ENCODE measurements around the gene NEGR1. TPM values are rescaled to one million over a fixed set of nuclear protein-coding genes. Genes with fewer than 3 reads are reported as not detected.

Gene NEGR1
- total RNA-seq, 1 experiment from 2014 or later: 0.05 TPM

- POLR2A ChIA-PET: no interaction called here
- no peaks in the 10 kb centered on the region for H3K27me3 ChIP-seq (ENCODE audit: insufficient read depth, low read length)
- no peak for ATAC-seq
- H3K79me2 ChIP-seq (ENCODE audit: insufficient read depth, low read length): no peaks in the 10 kb centered on the region
- TF ChIP-seq SIN3A (IDR thresholded peaks at IDR 0.05; ENCODE audit: low read depth) (no peak), FOSL1 (IDR thresholded peaks at IDR 0.05; ENCODE audit: low read depth) (no peak), EGR1 (IDR thresholded peaks at IDR 0.05; ENCODE audit: low read depth) (no peak), ATF3 (IDR thresholded peaks at IDR 0.05) (no peak), EZH2 (IDR thresholded peaks at IDR 0.05) (no peak), EZH2phosphoT487 (IDR thresholded peaks at IDR 0.05; ENCODE audit: borderline replicate concordance) (no peak), MAX (IDR thresholded peaks at IDR 0.05) (no peak), CEBPB (IDR thresholded peaks at IDR 0.05; ENCODE audit: low read depth) (no peak), JUND (IDR thresholded peaks at IDR 0.05) (no peak), ZNF274 (IDR thresholded peaks at IDR 0.05; ENCODE audit: low read depth, low read length) (no peak)
- CTCF ChIA-PET: no interaction called here
- H4K20me1 ChIP-seq (ENCODE audit: insufficient read depth): no peaks in the 10 kb centered on the region
- no peaks in the 10 kb centered on the region for H3K36me3 ChIP-seq (ENCODE audit: control insufficient read depth in 1 of 2, insufficient read depth in 2 of 2, low read length in 2 of 2)
- H3K4me1 ChIP-seq (ENCODE audit: control insufficient read depth in 1 of 2, insufficient read depth in 2 of 2, low read length in 2 of 2): no peaks in the 10 kb centered on the region
- no peak overlapping the region for H2AFZ ChIP-seq (ENCODE audit: low read depth, low read length, poor library complexity, severe bottlenecking)
- H3K27ac ChIP-seq (ENCODE audit: low read depth, low read length): no peak overlapping the region
- H3K9me3 ChIP-seq (ENCODE audit: control insufficient read depth in 1 of 2, insufficient read depth in 1 of 2, low read depth in 1 of 2, low read length in 2 of 2): peaks cover 0 to 9% of the 10 kb centered on the region in 2 experiments; a peak in 2 of 4 replicates
- no TSS peak for BruUV-seq (replicated peaks)
- H3K4me2 ChIP-seq (ENCODE audit: low read length): no peak overlapping the region
- no peak overlapping the region for H3K4me3 ChIP-seq (replicated peaks in 1 of 2; ENCODE audit: low read depth in 1 of 2, low read length in 2 of 2)
- intact Hi-C loops (cut with micrococcal nuclease): no loop called here
- DNase-seq (ENCODE audit: low read depth, low spot score): no peak
- RAD21 ChIA-PET (ENCODE audit: low non-redundant PET in 1 of 2, low total read pairs in 2 of 2, uncharacterized antibody in 2 of 2, unreplicated experiment in 2 of 2): no interaction called here
- H3K9me2 ChIP-seq (ENCODE audit: insufficient read depth): no peaks in the 10 kb centered on the region
- no peak overlapping the region for H3K9ac ChIP-seq (ENCODE audit: low read length)
Observed at GRCh38 chr1:72109916-72110315, 172.4 kb downstream of the NEGR1 start.

- ChIA-PET RAD21 (ENCODE audit: low non-redundant PET in 1 of 2, low total read pairs in 2 of 2, uncharacterized antibody in 2 of 2, unreplicated experiment in 2 of 2) (no interaction called here), POLR2A (no interaction called here), CTCF (no interaction called here)
- no peak overlapping the region for H3K9ac ChIP-seq (ENCODE audit: low read length)
- H3K27ac ChIP-seq (ENCODE audit: low read depth, low read length): no peak overlapping the region
- intact Hi-C loops (cut with micrococcal nuclease): no loop called here
- H3K4me2 ChIP-seq (ENCODE audit: low read length): no peak overlapping the region
- no peaks in the 10 kb centered on the region for H3K79me2 ChIP-seq (ENCODE audit: insufficient read depth, low read length)
- BruUV-seq (replicated peaks): no TSS peak
- no peak overlapping the region for H3K4me3 ChIP-seq (replicated peaks in 1 of 2; ENCODE audit: low read depth in 1 of 2, low read length in 2 of 2)
- H3K36me3 ChIP-seq (ENCODE audit: control insufficient read depth in 1 of 2, insufficient read depth in 2 of 2, low read length in 2 of 2): no peaks in the 10 kb centered on the region
- ATAC-seq: no peak
- no peaks in the 10 kb centered on the region for H3K9me2 ChIP-seq (ENCODE audit: insufficient read depth)
- peaks cover 0 to 15% of the 10 kb centered on the region in 2 experiments; a peak in 2 of 4 replicates for H3K9me3 ChIP-seq (ENCODE audit: control insufficient read depth in 1 of 2, insufficient read depth in 1 of 2, low read depth in 1 of 2, low read length in 2 of 2)
- no peak overlapping the region for H2AFZ ChIP-seq (ENCODE audit: low read depth, low read length, poor library complexity, severe bottlenecking)
- H3K4me1 ChIP-seq (ENCODE audit: control insufficient read depth in 1 of 2, insufficient read depth in 2 of 2, low read length in 2 of 2): no peaks in the 10 kb centered on the region
- H4K20me1 ChIP-seq (ENCODE audit: insufficient read depth): no peaks in the 10 kb centered on the region
- DNase-seq (ENCODE audit: low read depth, low spot score): no peak
- no peaks in the 10 kb centered on the region for H3K27me3 ChIP-seq (ENCODE audit: insufficient read depth, low read length)
- TF ChIP-seq ZFX (IDR thresholded peaks at IDR 0.05): no peak
- TF ChIP-seq REST (IDR thresholded peaks at IDR 0.05; ENCODE audit: low read depth): no peak
- no peak for TF ChIP-seq ATF3 (IDR thresholded peaks at IDR 0.05)
- TF ChIP-seq CBX3 (IDR thresholded peaks at IDR 0.05; ENCODE audit: low read depth): no peak
- TF ChIP-seq JUND (IDR thresholded peaks at IDR 0.05): no peak
- no peak for TF ChIP-seq TCF7L2 (IDR thresholded peaks at IDR 0.05; ENCODE audit: borderline replicate concordance, extremely low read depth, insufficient read depth, insufficient read length)
- no peak for TF ChIP-seq ZNF274 (IDR thresholded peaks at IDR 0.05; ENCODE audit: low read depth, low read length)
- TF ChIP-seq POLR2A (IDR thresholded peaks at IDR 0.05; ENCODE audit: borderline replicate concordance, extremely low read depth, insufficient read depth, insufficient read length): no peak
- no peak for TF ChIP-seq POLR2AphosphoS5 (IDR thresholded peaks at IDR 0.05; ENCODE audit: low read depth, low read length)
- TF ChIP-seq EZH2 (IDR thresholded peaks at IDR 0.05): no peak
- no peak for TF ChIP-seq ELF1 (IDR thresholded peaks at IDR 0.05; ENCODE audit: borderline replicate concordance, low read depth)
- TF ChIP-seq EZH2phosphoT487 (IDR thresholded peaks at IDR 0.05; ENCODE audit: borderline replicate concordance): no peak
- TF ChIP-seq RAD21 (IDR thresholded peaks at IDR 0.05; ENCODE audit: low read depth): no peak
- TF ChIP-seq FOSL1 (IDR thresholded peaks at IDR 0.05; ENCODE audit: low read depth): no peak
Observed at GRCh38 chr1:72105201-72105600, 177.1 kb downstream of the NEGR1 start.
